Measurements from ENCODE around the gene DIRAS1. TPM values are rescaled to one million over a fixed set of nuclear protein-coding genes. Genes with fewer than 3 reads are reported as not detected.
A peak's percentile ranks its signal among the peaks of the same experiment; 100 is the strongest.

DIRAS1 gene, protein sequence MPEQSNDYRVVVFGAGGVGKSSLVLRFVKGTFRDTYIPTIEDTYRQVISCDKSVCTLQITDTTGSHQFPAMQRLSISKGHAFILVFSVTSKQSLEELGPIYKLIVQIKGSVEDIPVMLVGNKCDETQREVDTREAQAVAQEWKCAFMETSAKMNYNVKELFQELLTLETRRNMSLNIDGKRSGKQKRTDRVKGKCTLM
- total RNA-seq: 1.6 TPM

DNA sequence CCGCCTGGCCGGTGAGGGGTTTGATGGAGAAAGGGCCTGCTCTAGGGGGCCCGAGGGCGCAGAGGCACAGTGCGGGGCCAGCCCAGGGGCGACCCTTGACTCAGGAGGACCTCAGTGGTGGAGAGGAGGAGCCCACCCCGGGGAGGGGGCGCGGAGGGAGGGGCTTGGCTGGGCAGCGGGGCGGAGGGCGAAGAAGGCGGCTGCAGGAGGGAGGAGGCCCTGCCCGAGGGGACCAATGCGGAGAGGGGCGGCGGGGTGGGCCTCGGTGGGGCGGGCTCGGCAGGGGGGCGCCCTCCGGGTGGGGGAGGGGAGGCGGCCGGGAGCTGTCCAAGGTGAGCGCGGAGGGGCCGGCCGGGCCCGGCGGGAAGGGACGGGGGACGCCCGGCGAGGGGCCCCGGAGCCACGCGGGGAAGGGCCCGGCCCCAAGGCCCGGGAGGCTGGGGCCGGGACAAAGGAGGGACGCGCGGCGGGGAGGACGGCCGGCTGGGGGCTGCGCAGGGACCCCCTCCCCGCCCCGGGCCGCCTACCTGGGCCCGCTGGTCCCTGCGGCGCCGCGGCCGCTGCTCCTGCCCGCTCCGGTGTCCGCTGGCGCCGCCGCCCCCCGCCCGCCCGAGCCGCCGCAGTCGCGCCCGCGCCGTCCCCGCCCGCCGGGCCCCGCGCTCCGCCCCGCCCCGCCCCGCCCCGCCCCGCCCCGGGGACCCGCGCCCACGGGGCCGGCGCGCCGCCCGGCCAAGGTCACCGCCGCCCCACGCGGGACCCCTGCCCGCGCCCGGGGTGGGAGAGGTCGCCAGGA, at the start of gene DIRAS1:
Gene DIRAS1 (minus strand): TSS at position 596 of the 793 bp plus-strand sequence. CDS start 3,566 bp downstream, outside the sequence.
- peaks cover 29 to 40% (median 38%) of the 10 kb centered on the region in 3 donors for H3K27me3 ChIP-seq (ENCODE audit: control insufficient read depth in 3 of 3, insufficient read depth in 3 of 3, low read length in 3 of 3)
- H3K9ac ChIP-seq (ENCODE audit: low read depth in 1 of 3, low read length in 3 of 3): no peak within 1 kb of the TSS
- no peak within 1 kb of the TSS for H3K27ac ChIP-seq (ENCODE audit: low read depth, low read length)
- no peak within 1 kb of the TSS for H3K4me3 ChIP-seq (ENCODE audit: low read length in 3 of 3)
- H3K9me3 ChIP-seq (ENCODE audit: control insufficient read depth in 3 of 3, low read length in 3 of 3): no peaks in the 10 kb centered on the region
- peaks cover 11 to 18% (median 15%) of the 10 kb centered on the region in 3 donors for H3K4me1 ChIP-seq (ENCODE audit: control insufficient read depth in 3 of 3, insufficient read depth in 3 of 3, low read length in 3 of 3)
- no peaks in the 10 kb centered on the region for H3K36me3 ChIP-seq (ENCODE audit: control insufficient read depth in 3 of 3, insufficient read depth in 3 of 3, low read length in 3 of 3)

- Histone ChIP-seq H3K9ac (ENCODE audit: low read depth in 1 of 3, low read length in 3 of 3) (peak overlapping the region; percentile 32 to 57 (median 51)), H3K27me3 (ENCODE audit: control insufficient read depth in 3 of 3, insufficient read depth in 3 of 3, low read length in 3 of 3) (no peaks in the 10 kb centered on the region), H3K4me3 (ENCODE audit: low read length in 3 of 3) (peak overlapping the region in 2 of 3 donors; percentile 21 to 45), H3K36me3 (ENCODE audit: control insufficient read depth in 3 of 3, insufficient read depth in 3 of 3, low read length in 3 of 3) (peaks cover 15 to 24% (median 21%) of the 10 kb centered on the region in 3 donors), H3K27ac (ENCODE audit: low read depth, low read length) (peak overlapping the region; percentile 86), H3K4me1 (ENCODE audit: control insufficient read depth in 3 of 3, insufficient read depth in 3 of 3, low read length in 3 of 3) (peaks cover 41 to 50% (median 48%) of the 10 kb centered on the region in 3 donors), H3K9me3 (ENCODE audit: control insufficient read depth in 3 of 3, low read length in 3 of 3) (no peaks in the 10 kb centered on the region)
Measured at GRCh38 chr19:2770055-2771013, 49.2 kb upstream of the DIRAS1 start.

- H3K9ac ChIP-seq (ENCODE audit: low read depth in 1 of 3, low read length in 3 of 3): peak overlapping the region in 1 of 3 donors; percentile 54
- peaks cover 20 to 27% (median 26%) of the 10 kb centered on the region in 3 donors for H3K36me3 ChIP-seq (ENCODE audit: control insufficient read depth in 3 of 3, insufficient read depth in 3 of 3, low read length in 3 of 3)
- no peak overlapping the region for H3K27ac ChIP-seq (ENCODE audit: low read depth, low read length)
- H3K27me3 ChIP-seq (ENCODE audit: control insufficient read depth in 3 of 3, insufficient read depth in 3 of 3, low read length in 3 of 3): no peaks in the 10 kb centered on the region
- H3K4me3 ChIP-seq (ENCODE audit: low read length in 3 of 3): no peak overlapping the region
- H3K9me3 ChIP-seq (ENCODE audit: control insufficient read depth in 3 of 3, low read length in 3 of 3): no peaks in the 10 kb centered on the region
- H3K4me1 ChIP-seq (ENCODE audit: control insufficient read depth in 3 of 3, insufficient read depth in 3 of 3, low read length in 3 of 3): peaks cover 30 to 38% (median 38%) of the 10 kb centered on the region in 3 donors
Measured at GRCh38 chr19:2769218-2769617, 48.0 kb upstream of the DIRAS1 start.

DNA sequence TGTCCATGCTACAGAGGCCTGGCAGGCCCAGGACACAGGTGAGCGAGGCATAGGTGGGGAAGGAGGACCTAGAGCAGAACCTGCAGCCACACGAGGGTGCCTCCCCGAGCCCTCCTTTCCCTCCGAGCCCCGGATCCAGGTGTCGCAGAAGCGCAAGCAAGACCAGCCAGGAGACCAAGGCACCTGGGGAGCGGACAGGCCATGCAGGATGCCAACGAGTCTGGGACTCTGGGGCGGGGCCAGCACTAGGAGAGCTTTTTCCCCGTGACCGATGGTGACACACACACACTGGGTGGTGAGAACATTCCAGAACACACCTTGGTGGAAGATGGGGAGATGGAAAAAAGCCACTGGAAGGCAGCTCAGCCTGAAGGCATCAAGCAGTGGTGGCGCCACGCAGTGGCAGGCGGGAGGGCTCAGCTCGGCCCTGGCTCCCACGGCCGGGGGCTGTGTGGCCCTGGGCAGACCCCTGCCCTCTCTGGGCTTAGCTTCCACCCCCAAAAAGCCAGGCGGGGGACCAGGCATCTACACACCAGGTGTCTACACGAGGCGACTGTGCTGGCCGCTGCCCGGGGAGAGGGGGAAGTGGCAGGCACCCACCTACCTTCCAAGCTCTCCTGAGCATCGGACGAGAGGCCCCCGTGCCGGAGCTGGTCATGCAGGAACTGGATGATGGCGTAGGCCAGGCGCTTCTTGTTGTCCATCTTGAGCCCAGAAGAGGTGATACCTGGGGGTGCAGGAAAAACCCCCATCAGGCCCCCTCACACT, 47.4 kb upstream of the DIRAS1 start:
- no peaks in the 10 kb centered on the region for H3K27me3 ChIP-seq (ENCODE audit: control insufficient read depth in 3 of 3, insufficient read depth in 3 of 3, low read length in 3 of 3)
- no peak overlapping the region for H3K27ac ChIP-seq (ENCODE audit: low read depth, low read length)

GRCh38 chr19:2767688-2768087, 46.5 kb upstream of the DIRAS1 start:
- Histone ChIP-seq H3K4me1 (ENCODE audit: control insufficient read depth in 3 of 3, insufficient read depth in 3 of 3, low read length in 3 of 3) (peaks cover 27 to 34% (median 33%) of the 10 kb centered on the region in 3 donors), H3K36me3 (ENCODE audit: control insufficient read depth in 3 of 3, insufficient read depth in 3 of 3, low read length in 3 of 3) (peaks cover 35 to 38% (median 38%) of the 10 kb centered on the region in 3 donors), H3K27ac (ENCODE audit: low read depth, low read length) (no peak overlapping the region), H3K4me3 (ENCODE audit: low read length in 3 of 3) (no peak overlapping the region), H3K9me3 (ENCODE audit: control insufficient read depth in 3 of 3, low read length in 3 of 3) (no peaks in the 10 kb centered on the region), H3K9ac (ENCODE audit: low read depth in 1 of 3, low read length in 3 of 3) (no peak overlapping the region), H3K27me3 (ENCODE audit: control insufficient read depth in 3 of 3, insufficient read depth in 3 of 3, low read length in 3 of 3) (no peaks in the 10 kb centered on the region)

More for the DNA sequence above, 47.4 kb upstream of the DIRAS1 start:
- Histone ChIP-seq H3K9ac (ENCODE audit: low read depth in 1 of 3, low read length in 3 of 3) (no peak overlapping the region), H3K36me3 (ENCODE audit: control insufficient read depth in 3 of 3, insufficient read depth in 3 of 3, low read length in 3 of 3) (peaks cover 27 to 33% (median 30%) of the 10 kb centered on the region in 3 donors), H3K4me1 (ENCODE audit: control insufficient read depth in 3 of 3, insufficient read depth in 3 of 3, low read length in 3 of 3) (peaks cover 27 to 34% (median 33%) of the 10 kb centered on the region in 3 donors), H3K4me3 (ENCODE audit: low read length in 3 of 3) (no peak overlapping the region), H3K9me3 (ENCODE audit: control insufficient read depth in 3 of 3, low read length in 3 of 3) (no peaks in the 10 kb centered on the region)

GRCh38 chr19:2766594-2767372, 45.6 kb upstream of the DIRAS1 start:
- Histone ChIP-seq H3K27me3 (ENCODE audit: control insufficient read depth in 3 of 3, insufficient read depth in 3 of 3, low read length in 3 of 3) (no peaks in the 10 kb centered on the region), H3K9me3 (ENCODE audit: control insufficient read depth in 3 of 3, low read length in 3 of 3) (no peaks in the 10 kb centered on the region), H3K4me3 (ENCODE audit: low read length in 3 of 3) (no peak overlapping the region), H3K9ac (ENCODE audit: low read depth in 1 of 3, low read length in 3 of 3) (no peak overlapping the region), H3K27ac (ENCODE audit: low read depth, low read length) (no peak overlapping the region), H3K4me1 (ENCODE audit: control insufficient read depth in 3 of 3, insufficient read depth in 3 of 3, low read length in 3 of 3) (peaks cover 22 to 26% (median 24%) of the 10 kb centered on the region in 3 donors), H3K36me3 (ENCODE audit: control insufficient read depth in 3 of 3, insufficient read depth in 3 of 3, low read length in 3 of 3) (peaks cover 40 to 47% (median 45%) of the 10 kb centered on the region in 3 donors)

- Histone ChIP-seq H3K4me1 (ENCODE audit: control insufficient read depth in 3 of 3, insufficient read depth in 3 of 3, low read length in 3 of 3) (peaks cover 9 to 13% (median 10%) of the 10 kb centered on the region in 3 donors), H3K36me3 (ENCODE audit: control insufficient read depth in 3 of 3, insufficient read depth in 3 of 3, low read length in 3 of 3) (peaks cover 48 to 54% (median 54%) of the 10 kb centered on the region in 3 donors), H3K9me3 (ENCODE audit: control insufficient read depth in 3 of 3, low read length in 3 of 3) (no peaks in the 10 kb centered on the region), H3K27ac (ENCODE audit: low read depth, low read length) (no peak overlapping the region), H3K27me3 (ENCODE audit: control insufficient read depth in 3 of 3, insufficient read depth in 3 of 3, low read length in 3 of 3) (no peaks in the 10 kb centered on the region), H3K4me3 (ENCODE audit: low read length in 3 of 3) (no peak overlapping the region), H3K9ac (ENCODE audit: low read depth in 1 of 3, low read length in 3 of 3) (no peak overlapping the region)
Measured at GRCh38 chr19:2765376-2765775, 44.2 kb upstream of the DIRAS1 start.

DNA sequence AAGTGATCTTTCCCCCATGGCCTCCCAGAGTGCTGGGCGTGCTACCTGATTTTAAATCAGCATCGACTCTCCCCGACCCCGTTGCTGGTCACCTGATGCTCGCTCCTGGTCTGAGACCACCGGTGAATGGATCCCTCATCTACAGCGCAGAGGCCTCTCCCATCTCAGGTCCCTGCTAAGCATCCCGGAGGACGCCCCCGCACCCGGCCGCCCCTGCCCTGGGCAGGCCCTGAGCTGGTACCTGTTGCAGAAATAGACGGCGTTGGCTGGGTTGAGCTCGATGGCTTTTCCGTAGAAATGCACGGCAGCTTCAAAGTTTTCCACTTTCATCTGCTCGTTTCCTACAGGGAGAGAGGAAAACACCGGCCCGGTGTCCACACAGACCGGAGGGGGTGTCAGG, 43.8 kb upstream of the DIRAS1 start:
- H3K9me3 ChIP-seq (ENCODE audit: control insufficient read depth in 3 of 3, low read length in 3 of 3): no peaks in the 10 kb centered on the region
- H3K4me3 ChIP-seq (ENCODE audit: low read length in 3 of 3): no peak overlapping the region
- peaks cover 6 to 8% (median 6%) of the 10 kb centered on the region in 3 donors for H3K4me1 ChIP-seq (ENCODE audit: control insufficient read depth in 3 of 3, insufficient read depth in 3 of 3, low read length in 3 of 3)
- H3K36me3 ChIP-seq (ENCODE audit: control insufficient read depth in 3 of 3, insufficient read depth in 3 of 3, low read length in 3 of 3): peaks cover 49 to 54% (median 54%) of the 10 kb centered on the region in 3 donors
- H3K9ac ChIP-seq (ENCODE audit: low read depth in 1 of 3, low read length in 3 of 3): no peak overlapping the region
- no peak overlapping the region for H3K27ac ChIP-seq (ENCODE audit: low read depth, low read length)
- no peaks in the 10 kb centered on the region for H3K27me3 ChIP-seq (ENCODE audit: control insufficient read depth in 3 of 3, insufficient read depth in 3 of 3, low read length in 3 of 3)
